Measurements from ENCODE around the gene ZNF407. TPM values are rescaled to one million over a fixed set of nuclear protein-coding genes. Genes with fewer than 3 reads are reported as not detected.

Gene ZNF407
- total RNA-seq, 1 experiment from 2014 or later: 15.2 TPM

- Histone ChIP-seq H3K4me1 (replicated peaks) (peaks cover 11% of the 10 kb centered on the region), H3K9me3 (replicated peaks) (no peaks in the 10 kb centered on the region), H3K36me3 (no peaks in the 10 kb centered on the region), H3K27me3 (replicated peaks) (no peaks in the 10 kb centered on the region), H3K27ac (no peak overlapping the region), H3K4me3 (no peak overlapping the region)
- peak in 1 of 2 experiments; percentile 21 for DNase-seq (ENCODE audit: low read depth in 1 of 2, low spot score in 2 of 2)
Observed at GRCh38 chr18:74836296-74837139, 238.8 kb downstream of the ZNF407 start.

DNA sequence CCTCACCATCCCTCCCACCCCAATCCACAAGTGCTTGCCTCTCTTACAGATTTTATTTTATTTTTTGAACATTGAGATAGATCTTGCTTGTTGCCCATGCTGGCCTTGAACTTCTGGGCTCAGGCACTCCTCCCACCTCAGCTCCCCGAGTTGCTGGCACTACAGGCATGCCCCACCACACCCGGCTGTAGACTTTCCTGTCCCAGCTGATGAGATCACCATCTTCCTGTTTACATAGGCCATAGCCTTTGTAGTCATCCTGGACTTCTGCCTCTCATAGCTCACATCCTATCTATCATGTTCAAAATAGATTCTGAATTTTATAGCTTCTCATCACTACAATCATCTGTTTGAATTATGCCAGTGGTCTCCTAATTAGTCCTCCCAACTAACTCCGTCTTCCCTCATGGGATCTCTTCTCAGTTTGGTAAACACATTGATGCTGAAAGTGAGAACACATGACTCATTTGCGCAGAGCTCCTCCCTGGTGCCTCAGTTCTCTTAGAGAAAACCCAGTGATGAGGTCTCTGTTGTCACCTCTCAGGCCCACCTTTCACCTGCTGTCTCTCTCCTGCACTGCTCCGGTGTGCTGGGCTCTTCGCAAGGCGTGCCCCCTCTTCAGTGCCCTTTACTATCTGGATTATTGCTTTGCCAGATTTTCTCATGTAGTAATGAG is 243.0 kb downstream of the ZNF407 start:
- H3K9me3 ChIP-seq (replicated peaks): no peaks in the 10 kb centered on the region
- DNase-seq (ENCODE audit: low read depth in 1 of 2, low spot score in 2 of 2): peak; percentile 31 to 66
- no peaks in the 10 kb centered on the region for H3K27me3 ChIP-seq (replicated peaks)
- peaks cover 11% of the 10 kb centered on the region for H3K4me1 ChIP-seq (replicated peaks)
- H3K36me3 ChIP-seq: no peaks in the 10 kb centered on the region
- no peak overlapping the region for H3K4me3 ChIP-seq
- no peak overlapping the region for H3K27ac ChIP-seq

DNA sequence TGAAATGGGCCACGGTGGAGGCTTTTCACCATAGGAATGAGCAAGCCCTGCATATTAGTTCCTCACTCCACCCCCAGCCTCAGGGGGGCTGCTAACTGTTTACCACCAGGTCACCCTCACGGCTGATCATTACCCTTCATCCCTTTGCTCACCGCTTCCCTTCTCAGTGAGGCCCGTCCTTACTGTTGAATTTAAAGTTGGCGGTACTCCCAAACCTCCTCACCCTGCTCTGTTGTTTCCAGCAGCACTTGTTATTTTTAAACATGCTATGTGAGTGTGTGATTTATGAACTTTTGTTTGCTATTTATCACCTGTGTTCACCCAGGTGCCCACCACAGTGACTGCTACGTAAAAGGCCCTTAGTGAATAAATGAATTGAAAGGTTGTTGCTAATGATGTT is 243.6 kb downstream of the ZNF407 start:
- H3K36me3 ChIP-seq: no peaks in the 10 kb centered on the region

DNA sequence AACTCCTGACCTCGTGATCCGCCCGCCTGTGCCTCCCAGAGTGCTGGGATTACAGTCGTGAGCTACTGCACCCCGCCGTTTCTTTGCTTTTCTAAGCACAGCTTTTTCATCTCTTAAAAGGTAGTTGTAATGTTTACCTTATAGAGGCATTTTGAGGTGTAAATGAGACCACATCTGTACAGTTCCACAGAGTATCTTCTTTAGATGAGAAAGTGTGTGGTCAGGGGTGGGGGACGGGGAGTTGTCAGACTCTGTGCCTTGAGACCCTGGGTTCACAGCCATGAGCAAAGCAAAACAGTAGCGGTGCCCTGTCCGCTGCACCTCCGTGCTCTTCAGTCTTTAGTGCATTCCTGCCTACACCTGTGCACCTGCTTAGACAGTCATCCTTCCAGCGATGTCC is 251.6 kb downstream of the ZNF407 start:
- Histone ChIP-seq H3K9me3 (replicated peaks) (no peaks in the 10 kb centered on the region), H3K27me3 (replicated peaks) (no peaks in the 10 kb centered on the region)

More for the DNA sequence above, 243.6 kb downstream of the ZNF407 start:
- Histone ChIP-seq H3K9me3 (replicated peaks) (no peaks in the 10 kb centered on the region), H3K4me1 (replicated peaks) (peaks cover 11% of the 10 kb centered on the region), H3K27me3 (replicated peaks) (no peaks in the 10 kb centered on the region), H3K4me3 (no peak overlapping the region), H3K27ac (no peak overlapping the region)
- DNase-seq (ENCODE audit: low read depth in 1 of 2, low spot score in 2 of 2): no peak

DNA sequence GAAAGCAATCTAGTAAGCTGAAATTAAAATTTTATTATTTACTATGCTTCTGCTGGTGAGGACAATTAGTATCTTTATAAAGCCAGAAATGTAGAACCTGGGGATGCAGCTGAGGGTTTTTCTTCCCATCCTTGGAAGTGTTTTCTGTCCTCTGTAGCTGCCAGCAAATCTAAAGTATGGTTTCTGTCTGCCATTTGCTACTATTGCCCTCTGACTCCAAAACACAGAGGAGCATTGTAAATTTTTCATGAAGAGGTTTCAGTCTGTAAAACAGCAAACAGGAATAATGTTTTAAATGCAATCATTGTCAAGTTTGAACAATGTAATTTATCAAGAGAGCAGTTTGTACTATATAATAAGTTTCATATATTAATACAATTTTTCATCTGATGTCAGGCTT is 258.8 kb downstream of the ZNF407 start:
- no peak overlapping the region for H3K4me3 ChIP-seq
- no peaks in the 10 kb centered on the region for H3K9me3 ChIP-seq (replicated peaks)
- H3K27ac ChIP-seq: no peak overlapping the region
- DNase-seq (ENCODE audit: low read depth in 1 of 2, low spot score in 2 of 2): no peak
- no peaks in the 10 kb centered on the region for H3K27me3 ChIP-seq (replicated peaks)
- no peaks in the 10 kb centered on the region for H3K36me3 ChIP-seq
- no peaks in the 10 kb centered on the region for H3K4me1 ChIP-seq (replicated peaks)

More for the DNA sequence above, 251.6 kb downstream of the ZNF407 start:
- H3K36me3 ChIP-seq: no peaks in the 10 kb centered on the region
- no peaks in the 10 kb centered on the region for H3K4me1 ChIP-seq (replicated peaks)
- no peak for DNase-seq (ENCODE audit: low read depth in 1 of 2, low spot score in 2 of 2)
- H3K27ac ChIP-seq: no peak overlapping the region
- no peak overlapping the region for H3K4me3 ChIP-seq

GRCh38 chr18:74856928-74857327 is 259.3 kb downstream of the ZNF407 start:
- no peaks in the 10 kb centered on the region for H3K4me1 ChIP-seq (replicated peaks)
- no peaks in the 10 kb centered on the region for H3K27me3 ChIP-seq (replicated peaks)
- H3K9me3 ChIP-seq (replicated peaks): no peaks in the 10 kb centered on the region
- H3K4me3 ChIP-seq: no peak overlapping the region
- no peak overlapping the region for H3K27ac ChIP-seq
- DNase-seq (ENCODE audit: low read depth in 1 of 2, low spot score in 2 of 2): no peak
- H3K36me3 ChIP-seq: no peaks in the 10 kb centered on the region

GRCh38 chr18:74857901-74858300 is 260.2 kb downstream of the ZNF407 start:
- Histone ChIP-seq H3K27ac (no peak overlapping the region), H3K4me3 (no peak overlapping the region), H3K27me3 (replicated peaks) (no peaks in the 10 kb centered on the region), H3K4me1 (replicated peaks) (no peaks in the 10 kb centered on the region), H3K36me3 (no peaks in the 10 kb centered on the region), H3K9me3 (replicated peaks) (no peaks in the 10 kb centered on the region)
- DNase-seq (ENCODE audit: low read depth in 1 of 2, low spot score in 2 of 2): no peak

- Histone ChIP-seq H3K9me3 (replicated peaks) (no peaks in the 10 kb centered on the region), H3K4me1 (replicated peaks) (no peaks in the 10 kb centered on the region), H3K27me3 (replicated peaks) (no peaks in the 10 kb centered on the region), H3K27ac (no peak overlapping the region), H3K36me3 (no peaks in the 10 kb centered on the region), H3K4me3 (no peak overlapping the region)
- no peak for DNase-seq (ENCODE audit: low read depth in 1 of 2, low spot score in 2 of 2)
Observed at GRCh38 chr18:74861154-74861553, 263.5 kb downstream of the ZNF407 start.

DNA sequence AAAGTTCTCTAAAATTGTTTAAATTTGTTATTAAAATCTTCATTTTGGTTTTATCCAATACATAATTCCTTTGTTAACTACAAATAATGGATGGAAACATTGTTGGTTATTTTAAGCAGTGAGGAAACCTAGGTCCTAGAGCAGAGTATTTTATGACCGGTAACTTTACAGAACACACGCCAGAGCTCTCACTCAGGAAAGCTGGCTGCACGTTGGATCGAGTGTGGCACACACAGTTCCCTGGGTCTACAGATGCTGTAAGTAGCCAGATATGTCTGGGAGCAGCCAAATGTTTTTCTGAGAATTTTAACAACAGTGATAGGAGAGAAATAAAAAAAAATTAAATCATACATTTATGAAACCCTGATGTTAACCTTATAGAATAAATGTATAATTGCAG is 264.4 kb downstream of the ZNF407 start:
- H3K4me3 ChIP-seq: no peak overlapping the region
- DNase-seq (ENCODE audit: low read depth in 1 of 2, low spot score in 2 of 2): no peak
- no peaks in the 10 kb centered on the region for H3K36me3 ChIP-seq
- no peak overlapping the region for H3K27ac ChIP-seq
- no peaks in the 10 kb centered on the region for H3K27me3 ChIP-seq (replicated peaks)
- no peaks in the 10 kb centered on the region for H3K9me3 ChIP-seq (replicated peaks)
- H3K4me1 ChIP-seq (replicated peaks): no peaks in the 10 kb centered on the region

- H3K4me1 ChIP-seq (replicated peaks): peaks cover 11% of the 10 kb centered on the region
- no peaks in the 10 kb centered on the region for H3K36me3 ChIP-seq
- H3K27me3 ChIP-seq (replicated peaks): no peaks in the 10 kb centered on the region
Observed at GRCh38 chr18:74866577-74866976, 268.9 kb downstream of the ZNF407 start.

DNA sequence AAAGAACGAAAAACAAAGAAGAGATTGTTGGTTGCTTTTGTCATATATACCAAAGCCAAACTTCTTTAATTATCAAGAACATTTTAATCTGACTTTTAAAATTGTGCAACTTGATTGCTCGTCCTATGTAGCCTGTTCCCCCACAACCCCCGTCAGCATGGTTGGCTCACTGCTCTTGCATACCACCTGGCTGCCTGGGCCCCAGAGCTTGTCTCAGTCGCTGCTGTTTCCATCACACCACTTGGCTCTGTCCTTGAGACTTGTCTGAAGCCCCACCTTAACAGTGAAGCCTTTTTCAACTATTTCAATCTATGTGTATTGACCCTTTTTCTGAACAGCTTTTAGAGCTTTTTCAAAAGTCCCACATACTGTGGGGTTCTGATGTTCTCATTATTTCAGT is 270.8 kb downstream of the ZNF407 start:
- Histone ChIP-seq H3K27me3 (replicated peaks) (no peaks in the 10 kb centered on the region), H3K27ac (no peak overlapping the region), H3K36me3 (no peaks in the 10 kb centered on the region), H3K4me3 (no peak overlapping the region), H3K4me1 (replicated peaks) (peaks cover 11% of the 10 kb centered on the region), H3K9me3 (replicated peaks) (no peaks in the 10 kb centered on the region)
- no peak for DNase-seq (ENCODE audit: low read depth in 1 of 2, low spot score in 2 of 2)

More at GRCh38 chr18:74866577-74866976, 268.9 kb downstream of the ZNF407 start:
- Histone ChIP-seq H3K4me3 (no peak overlapping the region), H3K9me3 (replicated peaks) (no peaks in the 10 kb centered on the region), H3K27ac (no peak overlapping the region)
- no peak for DNase-seq (ENCODE audit: low read depth in 1 of 2, low spot score in 2 of 2)

DNA sequence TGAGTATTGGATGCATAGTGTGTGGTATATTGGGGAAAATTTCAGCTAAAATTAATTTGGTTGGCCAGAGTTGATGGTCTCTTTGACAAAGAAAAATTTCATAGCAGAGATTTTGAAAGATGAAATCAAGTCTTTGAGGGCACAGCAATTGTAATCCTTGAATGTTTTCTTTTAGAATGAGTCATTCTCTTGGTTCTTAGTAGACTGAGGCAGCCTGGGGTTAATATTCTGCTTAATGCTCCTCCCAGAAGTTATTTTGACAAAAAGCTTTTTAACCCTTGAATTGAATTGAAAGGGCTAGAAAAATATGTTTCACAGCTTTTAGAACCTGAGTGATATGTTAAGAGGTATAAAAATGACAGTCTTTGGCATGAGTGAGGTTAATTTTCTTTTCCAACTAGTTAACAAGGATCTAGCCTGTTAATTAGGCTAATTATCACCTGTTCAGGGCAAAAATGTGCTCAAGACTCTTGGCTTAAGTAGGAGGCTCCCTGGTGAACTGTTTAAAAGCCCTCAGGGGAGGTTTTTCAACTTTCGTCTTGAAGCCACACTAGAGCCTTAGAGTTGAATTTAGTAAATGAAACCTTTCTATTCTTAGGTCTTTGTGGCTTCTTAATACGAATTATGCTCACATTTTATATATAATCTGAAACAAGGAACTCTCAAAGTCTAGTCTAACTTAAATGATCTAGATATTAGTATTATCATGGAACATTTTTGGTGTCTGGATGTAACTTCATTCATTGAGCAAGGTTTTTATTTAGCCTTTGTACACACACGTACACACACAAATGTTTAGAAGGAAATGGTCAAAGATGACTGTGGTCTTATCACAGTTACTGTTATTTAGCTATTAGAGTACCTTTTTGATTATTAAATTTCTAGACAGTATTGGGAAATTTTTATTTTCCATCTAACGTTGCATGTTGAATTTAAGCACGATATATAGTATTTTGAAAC is 272.5 kb downstream of the ZNF407 start:
- Histone ChIP-seq H3K27me3 (replicated peaks) (no peaks in the 10 kb centered on the region), H3K4me3 (no peak overlapping the region), H3K9me3 (replicated peaks) (no peaks in the 10 kb centered on the region), H3K4me1 (replicated peaks) (peaks cover 11% of the 10 kb centered on the region), H3K36me3 (no peaks in the 10 kb centered on the region), H3K27ac (no peak overlapping the region)
- DNase-seq (ENCODE audit: low read depth in 1 of 2, low spot score in 2 of 2): peak in 1 of 2 experiments; percentile 9

DNA sequence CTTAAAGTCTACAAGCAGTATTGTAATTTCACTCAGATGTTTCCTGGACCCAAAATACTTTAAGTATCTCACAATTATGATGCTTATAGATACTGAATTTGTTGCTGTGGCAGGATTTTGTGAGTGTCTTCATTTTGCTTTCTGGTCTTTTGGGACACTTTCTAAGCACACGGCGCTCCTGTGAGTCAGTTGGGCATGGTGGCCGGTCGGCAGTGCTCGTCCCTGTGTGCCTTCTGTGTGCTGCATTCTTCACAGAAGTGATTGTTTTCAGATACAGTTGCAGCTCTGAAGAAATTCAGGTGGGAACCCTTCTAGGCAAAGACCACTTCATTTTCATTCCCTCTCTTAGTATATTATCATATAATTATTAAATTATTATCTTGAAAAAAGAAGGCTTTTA is 273.3 kb downstream of the ZNF407 start:
- Histone ChIP-seq H3K4me3 (no peak overlapping the region), H3K36me3 (no peaks in the 10 kb centered on the region), H3K9me3 (replicated peaks) (no peaks in the 10 kb centered on the region), H3K27ac (no peak overlapping the region), H3K27me3 (replicated peaks) (no peaks in the 10 kb centered on the region), H3K4me1 (replicated peaks) (peaks cover 11% of the 10 kb centered on the region)
- no peak for DNase-seq (ENCODE audit: low read depth in 1 of 2, low spot score in 2 of 2)
